Right lobe of liver (tissue), 6 donors: ENCODE data around the gene LCMT1. TPM values are rescaled to one million over a fixed set of nuclear protein-coding genes. Genes with fewer than 3 reads are reported as not detected.
"Not testable (repeated sequence)": the region's sequence is repeated elsewhere in the genome, so short reads cannot be mapped to it uniquely, and the experiment has no call there.

ENCODE experiments used
- ATAC-seq, 4 donors: fragments of 200-7000 bp; cut with Tn5 transposase; one replicate each; pipeline ENCODE4 v1.9.1; 2020; ENCODE audit warnings: mild to moderate bottlenecking in 4 of 4, moderate library complexity in 4 of 4
- DNase-seq, 3 donors: peaks; one replicate each; pipeline ENCODE4 v3.0.0-alpha.2; 2020
- H3K27ac ChIP-seq, 3 donors: fragments of 200-600 bp; one replicate each; pipeline ENCODE4 v1.8.0; 2022
- H3K27me3 ChIP-seq, 2 donors: fragments of 200-600 bp; one replicate each; pipeline ENCODE4 v1.8.0; 2022
- H3K36me3 ChIP-seq, 4 donors: fragments of 200-600 bp; sonication (generic) in 1 of 4; one replicate each; pipeline versions ENCODE4 v1.5.1 to v1.8.0; 2017 to 2022; ENCODE audit warnings: control low read depth in 1 of 4
- H3K4me1 ChIP-seq, 4 donors: fragments of 200-600 bp; sonication (generic) in 1 of 4; one replicate each; pipeline versions ENCODE4 v1.5.1 to v1.8.0; 2017 to 2022; ENCODE audit warnings: control low read depth in 1 of 4
- H3K4me3 ChIP-seq, 3 donors: fragments of 200-600 bp; one replicate each; pipeline ENCODE4 v1.8.0; 2022
- H3K9me3 ChIP-seq, 4 donors: fragments of 200-600 bp; sonication (generic) in 1 of 4; one replicate each; pipeline versions ENCODE4 v1.5.1 to v1.8.0; 2017 to 2022; ENCODE audit warnings: control low read depth in 1 of 4
- POLR2A ChIP-seq: fragments of 450-650 bp; IDR thresholded peaks from one replicate; pipeline ENCODE4 v1.6.1; 2017; ENCODE audit warnings: antibody characterized with exemption, mild to moderate bottlenecking
- WGBS: methylation state at CpG from one replicate; pipeline ENCODE4 v1.1.6; 2018; ENCODE audit warnings: low coverage, low lambda C conversion rate; ENCODE audit not compliant: insufficient coverage; ENCODE audit errors: missing lambda C conversion rate; 5-methylcytosine and 5-hydroxymethylcytosine counted together
- intact Hi-C, 2 donors: fragments of 100-400 bp; cut with DNase I; formaldehyde crosslinking; loops; one replicate each; pipeline versions ENCODE4 v1.11.2 to v1.14.1; 2022
- total RNA-seq, 6 experiments: library from RNA; depleted of rRNA in 2 of 6; stranded (reverse); fragments of >200 nt in 2 of 6; fragmentation: NEBNext Ultra II Directional in 3 of 6; extraction: Animal tissue kit (Norgen Biotek cat#: 25700) in 3 of 6; gene quantifications; one replicate each; pipeline versions ENCODE4 v1.1.0 to v1.2.4, GENCODE V29; 2016 to 2023
- TF ChIP-seq, protein P1 (sequence below), 4 donors: fragments of 200-600 bp in 3 of 4; fragments of 450-650 bp in 1 of 4; IDR thresholded peaks; one replicate each; pipeline versions ENCODE4 v1.5.1 to v1.8.0; 2016 to 2022; ENCODE audit warnings: antibody characterized with exemption in 4 of 4, mild to moderate bottlenecking in 2 of 4
- donor health status: DM: no; HTN: yes; CAD: no.
- donor health status: DM: no; HTN: no; CAD: no.
- donor health status: DM: no; HTN: no; CAD: no.
- donor health status: DM: no; HTN: yes; CAD: no.
- donor health status: DM: no; HTN: yes; CAD: no.

LCMT1 gene
- total RNA-seq, 6 experiments from 2014 or later: 6.2 to 12.0 (median 8.9) TPM

DNA sequence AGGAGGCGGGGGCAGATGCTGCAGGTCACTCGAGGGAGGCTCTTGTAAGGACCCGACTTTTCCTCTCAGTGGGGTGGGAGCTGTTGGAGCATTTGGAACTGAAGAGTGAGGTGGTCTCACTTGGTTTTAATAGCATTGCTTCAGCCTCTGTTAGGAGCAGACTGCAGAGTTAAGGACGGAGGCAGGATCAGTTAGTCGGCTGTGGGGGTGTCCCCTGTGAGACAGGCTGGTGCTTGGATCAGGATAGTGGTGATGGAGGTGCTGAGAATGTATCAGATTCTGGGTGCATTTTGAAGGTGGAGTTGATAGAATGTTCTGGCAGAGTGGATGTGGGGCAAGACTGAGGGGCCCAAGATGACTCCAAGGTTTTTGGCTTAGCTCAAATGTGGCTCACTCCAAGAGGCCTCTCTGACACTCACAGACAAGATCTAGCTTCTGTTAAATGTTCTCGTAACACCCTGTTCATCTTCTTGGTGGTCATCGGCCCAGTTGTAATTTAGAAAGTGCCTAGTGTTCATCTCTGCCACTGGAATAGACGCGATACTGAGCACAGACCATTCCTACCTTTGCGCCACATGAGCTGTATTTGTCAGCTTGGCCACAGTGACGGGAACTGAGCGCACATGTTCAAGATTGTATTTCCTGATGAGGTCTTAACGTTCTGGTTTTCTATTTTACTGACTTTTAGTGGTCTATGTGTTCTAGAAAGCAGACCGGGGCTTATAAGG, 7.5 kb downstream of the LCMT1 start:
- Histone ChIP-seq H3K9me3 (no peaks in the 10 kb centered on the region), H3K4me1 (no peaks in the 10 kb centered on the region), H3K4me3 (no peak overlapping the region), H3K27me3 (no peaks in the 10 kb centered on the region), H3K36me3 (no peaks in the 10 kb centered on the region), H3K27ac (no peak overlapping the region)
- no peak for ATAC-seq
- no peak for TF ChIP-seq POLR2A
- TF ChIP-seq, protein P1, sequence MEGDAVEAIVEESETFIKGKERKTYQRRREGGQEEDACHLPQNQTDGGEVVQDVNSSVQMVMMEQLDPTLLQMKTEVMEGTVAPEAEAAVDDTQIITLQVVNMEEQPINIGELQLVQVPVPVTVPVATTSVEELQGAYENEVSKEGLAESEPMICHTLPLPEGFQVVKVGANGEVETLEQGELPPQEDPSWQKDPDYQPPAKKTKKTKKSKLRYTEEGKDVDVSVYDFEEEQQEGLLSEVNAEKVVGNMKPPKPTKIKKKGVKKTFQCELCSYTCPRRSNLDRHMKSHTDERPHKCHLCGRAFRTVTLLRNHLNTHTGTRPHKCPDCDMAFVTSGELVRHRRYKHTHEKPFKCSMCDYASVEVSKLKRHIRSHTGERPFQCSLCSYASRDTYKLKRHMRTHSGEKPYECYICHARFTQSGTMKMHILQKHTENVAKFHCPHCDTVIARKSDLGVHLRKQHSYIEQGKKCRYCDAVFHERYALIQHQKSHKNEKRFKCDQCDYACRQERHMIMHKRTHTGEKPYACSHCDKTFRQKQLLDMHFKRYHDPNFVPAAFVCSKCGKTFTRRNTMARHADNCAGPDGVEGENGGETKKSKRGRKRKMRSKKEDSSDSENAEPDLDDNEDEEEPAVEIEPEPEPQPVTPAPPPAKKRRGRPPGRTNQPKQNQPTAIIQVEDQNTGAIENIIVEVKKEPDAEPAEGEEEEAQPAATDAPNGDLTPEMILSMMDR (IDR thresholded peaks at IDR 0.05): no peak
- intact Hi-C loops: no loop called here
- 84% methylated on average over 11 of the region's 14 CpGs for WGBS
- DNase-seq: no peak

DNA sequence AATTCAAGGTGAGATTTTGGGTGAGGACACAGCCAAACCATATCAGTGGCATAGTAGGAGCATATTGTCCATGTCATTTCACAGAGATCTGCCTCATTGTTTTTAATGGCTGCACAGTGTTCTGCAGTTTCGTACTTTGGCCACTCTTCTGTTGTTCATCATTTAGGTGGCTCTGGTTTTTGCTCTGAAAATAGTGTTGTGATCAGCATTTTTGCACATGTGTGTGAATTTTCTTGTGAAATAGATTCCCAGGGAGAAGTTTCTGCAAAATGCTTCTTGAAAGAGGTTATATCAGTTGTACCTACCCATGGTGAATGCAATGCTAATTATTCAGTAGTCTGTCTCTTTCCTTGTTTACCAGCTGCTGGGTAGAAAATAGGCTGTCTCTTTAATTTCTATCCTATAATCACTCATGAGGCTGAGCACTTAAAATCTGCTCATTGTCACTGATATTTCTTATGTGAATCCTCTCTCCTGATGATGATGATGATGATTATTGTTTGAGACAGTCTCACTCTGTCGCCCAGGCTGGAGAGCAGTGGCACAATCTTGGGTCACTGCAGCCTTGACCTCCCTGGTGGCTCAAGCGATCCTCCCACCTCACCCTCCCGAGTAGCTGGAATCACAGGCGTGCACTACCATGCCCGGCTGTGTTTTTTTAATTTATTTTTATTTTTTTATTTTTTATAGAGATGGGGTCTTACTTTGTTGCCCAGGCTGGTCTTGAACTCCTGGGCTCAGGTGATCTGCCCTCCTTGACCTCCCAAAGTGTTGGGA, 10.5 kb downstream of the LCMT1 start:
- TF ChIP-seq, protein P1 (IDR thresholded peaks at IDR 0.05): no peak
- no peak for TF ChIP-seq POLR2A
- no peaks in the 10 kb centered on the region for H3K27me3 ChIP-seq
- H3K4me3 ChIP-seq: no peak overlapping the region
- H3K36me3 ChIP-seq: peaks cover 0 to 4% (median 0%) of the 10 kb centered on the region in 4 donors
- intact Hi-C loops: loop anchor here in 1 of 2 donors (10.0 kb wide), 1 partner anchor 103 kb away; no protein-coding TSS in a partner anchor
- no peaks in the 10 kb centered on the region for H3K9me3 ChIP-seq
- DNase-seq (no peak), ATAC-seq (no peak)
- 74% methylated on average over 6 of the region's 6 CpGs for WGBS
- no peak overlapping the region for H3K27ac ChIP-seq
- no peaks in the 10 kb centered on the region for H3K4me1 ChIP-seq

DNA sequence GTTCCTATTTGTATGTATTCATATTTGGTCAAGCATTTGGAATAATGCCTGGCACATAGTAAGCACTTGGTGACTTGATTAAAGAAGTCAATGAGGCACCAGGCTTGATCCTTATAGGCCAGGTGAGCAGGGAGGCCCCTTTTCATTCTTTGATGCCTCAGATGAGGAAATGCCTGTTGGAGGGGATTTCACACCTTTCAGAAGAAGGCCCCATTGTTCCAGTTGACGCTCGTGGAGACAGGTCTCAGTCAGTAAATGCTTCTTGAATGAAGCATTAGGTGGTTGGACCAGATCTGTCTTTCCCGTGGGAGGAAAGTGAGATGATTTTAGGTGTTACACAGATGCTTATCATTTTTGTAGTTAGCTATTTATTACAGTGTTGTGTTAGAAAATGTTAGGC, 13.0 kb downstream of the LCMT1 start:
- WGBS: 66% methylated on average over 3 of the region's 3 CpGs

DNA sequence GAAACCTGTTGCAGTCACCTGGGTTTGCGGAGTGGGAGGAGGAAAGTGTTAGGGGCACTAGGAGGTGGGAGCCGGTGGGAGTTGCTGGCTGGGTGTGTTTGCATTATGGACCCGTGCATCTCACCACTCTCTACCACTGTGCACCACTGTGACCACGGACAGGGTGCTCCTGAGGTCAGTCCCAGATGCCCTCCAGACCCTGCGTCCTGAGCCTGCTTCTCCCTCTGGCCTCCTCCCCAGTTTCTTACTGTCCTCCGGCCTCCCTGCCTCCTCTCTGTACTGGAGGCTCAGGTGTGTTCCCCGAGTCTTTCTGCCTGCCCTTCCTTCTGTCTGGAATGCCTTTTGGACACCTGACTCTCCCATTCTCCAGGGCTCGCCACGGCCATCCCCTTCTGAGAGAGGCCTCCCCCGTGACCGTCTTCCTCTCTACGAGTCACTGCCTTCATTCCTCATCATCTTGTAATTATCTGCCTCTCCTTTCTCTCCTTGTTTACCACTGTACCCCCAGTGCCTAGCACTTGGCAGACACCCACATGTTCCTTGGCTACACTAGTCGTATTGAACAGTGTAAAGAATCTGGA, 14.6 kb downstream of the LCMT1 start:
- not testable (repeated sequence) for H3K36me3 ChIP-seq, H3K27ac ChIP-seq, H3K27me3 ChIP-seq, H3K4me1 ChIP-seq, H3K4me3 ChIP-seq, H3K9me3 ChIP-seq
- WGBS: 75% methylated on average over 13 of the region's 13 CpGs
- ATAC-seq (peak in 2 of 4 donors; percentile 43 to 52), DNase-seq (peak in 1 of 3 donors; percentile 57)
- intact Hi-C loops: loop anchor here (5.0 to 10.0 kb wide), 3 partner anchors 74 to 99 kb away; no protein-coding TSS in a partner anchor

More for the DNA sequence above, 13.0 kb downstream of the LCMT1 start:
- no peaks in the 10 kb centered on the region for H3K27me3 ChIP-seq
- DNase-seq: no peak
- H3K27ac ChIP-seq: no peak overlapping the region
- H3K36me3 ChIP-seq: peaks cover 0 to 4% (median 0%) of the 10 kb centered on the region in 4 donors
- no peak for ATAC-seq
- no peak overlapping the region for H3K4me3 ChIP-seq
- no peaks in the 10 kb centered on the region for H3K4me1 ChIP-seq
- H3K9me3 ChIP-seq: no peaks in the 10 kb centered on the region
- intact Hi-C loops: loop anchor here in 1 of 2 donors (10.0 kb wide), 1 partner anchor 100 kb away; no protein-coding TSS in a partner anchor
- TF ChIP-seq, protein P1 (IDR thresholded peaks at IDR 0.05): no peak
- TF ChIP-seq POLR2A: no peak
